ENCODE results near the gene SGPL1. TPM values are rescaled to one million over a fixed set of nuclear protein-coding genes. Genes with fewer than 3 reads are reported as not detected.

The SGPL1 gene
- polyA plus RNA-seq, 1 donor from 2014 or later: 33.4 TPM

GRCh38 chr10:70843333-70843732, 27.6 kb downstream of the SGPL1 start:
- Histone ChIP-seq H3K4me2 (ENCODE audit: low read length) (no peak overlapping the region), H3K27ac (ENCODE audit: low read length) (no peak overlapping the region), H3K79me2 (replicated peaks; ENCODE audit: insufficient read depth, low read length) (peaks cover 5% of the 10 kb centered on the region), H3K9me2 (ENCODE audit: insufficient read depth, low read length) (no peaks in the 10 kb centered on the region), H4K20me1 (ENCODE audit: insufficient read depth) (no peaks in the 10 kb centered on the region), H3K9me3 (ENCODE audit: low read length) (no peaks in the 10 kb centered on the region), H2AFZ (ENCODE audit: low read depth, low read length) (no peak overlapping the region), H3K36me3 (ENCODE audit: insufficient read depth, low read length) (peaks cover 9% of the 10 kb centered on the region), H3K4me3 (ENCODE audit: low read length) (no peak overlapping the region), H3K27me3 (ENCODE audit: insufficient read depth, low read depth, low read length) (no peaks in the 10 kb centered on the region), H3F3A (ENCODE audit: insufficient read depth, low read length, poor library complexity, severe bottlenecking) (no peaks in the 10 kb centered on the region), H3K9ac (ENCODE audit: low read length) (no peak overlapping the region)
- TF ChIP-seq EZH2 (IDR thresholded peaks at IDR 0.05; ENCODE audit: borderline replicate concordance, insufficient read depth, low read length, poor library complexity, severe bottlenecking) (no peak), TAF1 (IDR thresholded peaks at IDR 0.05; ENCODE audit: low read depth) (no peak)

- Histone ChIP-seq H3K9ac (ENCODE audit: low read length) (no peak overlapping the region), H3K4me3 (ENCODE audit: low read length) (no peak overlapping the region), H2AFZ (ENCODE audit: low read depth, low read length) (no peak overlapping the region), H3K36me3 (ENCODE audit: insufficient read depth, low read length) (peaks cover 9% of the 10 kb centered on the region), H4K20me1 (ENCODE audit: insufficient read depth) (no peaks in the 10 kb centered on the region), H3K79me2 (replicated peaks; ENCODE audit: insufficient read depth, low read length) (peaks cover 5% of the 10 kb centered on the region), H3K27me3 (ENCODE audit: insufficient read depth, low read depth, low read length) (no peaks in the 10 kb centered on the region), H3K9me3 (ENCODE audit: low read length) (no peaks in the 10 kb centered on the region), H3K27ac (ENCODE audit: low read length) (no peak overlapping the region), H3F3A (ENCODE audit: insufficient read depth, low read length, poor library complexity, severe bottlenecking) (no peaks in the 10 kb centered on the region), H3K4me2 (ENCODE audit: low read length) (no peak overlapping the region), H3K9me2 (ENCODE audit: insufficient read depth, low read length) (no peaks in the 10 kb centered on the region)
- no peak for TF ChIP-seq REST (IDR thresholded peaks at IDR 0.05; ENCODE audit: borderline replicate concordance)
- TF ChIP-seq CTCF (IDR thresholded peaks at IDR 0.05; ENCODE audit: poor library complexity, severe bottlenecking): no peak
- no peak for TF ChIP-seq SMC3 (conservative IDR thresholded peaks at IDR 0.05; ENCODE audit: poor library complexity)
- no peak for TF ChIP-seq RAD21 (conservative IDR thresholded peaks at IDR 0.05)
- no peak for TF ChIP-seq POLR2AphosphoS5 (IDR thresholded peaks at IDR 0.05)
- TF ChIP-seq MXI1 (conservative IDR thresholded peaks at IDR 0.05; ENCODE audit: poor library complexity, severe bottlenecking): no peak
- TF ChIP-seq TAF1 (IDR thresholded peaks at IDR 0.05; ENCODE audit: low read depth): no peak
- no peak for TF ChIP-seq EP300 (conservative IDR thresholded peaks at IDR 0.05; ENCODE audit: poor library complexity, severe bottlenecking)
- no peak for TF ChIP-seq EZH2 (IDR thresholded peaks at IDR 0.05; ENCODE audit: borderline replicate concordance, insufficient read depth, low read length, poor library complexity, severe bottlenecking)
These were observed 28.2 kb downstream of the SGPL1 start for GRCh38 chr10:70843776-70844489.

Measured in neural cell (in vitro differentiated cells).